Activated CD4-positive, CD25-positive, alpha-beta regulatory T cell treated with anti-CD3 and anti-CD28 coated beads, Interleukin-2, amount 50 U/mL, for 24 hours (primary cell): Measurements from ENCODE around the gene HOXB7.

Source experiments
- ATAC-seq, 2 donors: fragments of 150-1000 bp; cut with Tn5 transposase; one replicate each; pipeline ENCODE4 v1.10.0; 2021; ENCODE audit warnings: mild to moderate bottlenecking in 1 of 2, moderate library complexity in 1 of 2

The HOXB7 gene

DNA sequence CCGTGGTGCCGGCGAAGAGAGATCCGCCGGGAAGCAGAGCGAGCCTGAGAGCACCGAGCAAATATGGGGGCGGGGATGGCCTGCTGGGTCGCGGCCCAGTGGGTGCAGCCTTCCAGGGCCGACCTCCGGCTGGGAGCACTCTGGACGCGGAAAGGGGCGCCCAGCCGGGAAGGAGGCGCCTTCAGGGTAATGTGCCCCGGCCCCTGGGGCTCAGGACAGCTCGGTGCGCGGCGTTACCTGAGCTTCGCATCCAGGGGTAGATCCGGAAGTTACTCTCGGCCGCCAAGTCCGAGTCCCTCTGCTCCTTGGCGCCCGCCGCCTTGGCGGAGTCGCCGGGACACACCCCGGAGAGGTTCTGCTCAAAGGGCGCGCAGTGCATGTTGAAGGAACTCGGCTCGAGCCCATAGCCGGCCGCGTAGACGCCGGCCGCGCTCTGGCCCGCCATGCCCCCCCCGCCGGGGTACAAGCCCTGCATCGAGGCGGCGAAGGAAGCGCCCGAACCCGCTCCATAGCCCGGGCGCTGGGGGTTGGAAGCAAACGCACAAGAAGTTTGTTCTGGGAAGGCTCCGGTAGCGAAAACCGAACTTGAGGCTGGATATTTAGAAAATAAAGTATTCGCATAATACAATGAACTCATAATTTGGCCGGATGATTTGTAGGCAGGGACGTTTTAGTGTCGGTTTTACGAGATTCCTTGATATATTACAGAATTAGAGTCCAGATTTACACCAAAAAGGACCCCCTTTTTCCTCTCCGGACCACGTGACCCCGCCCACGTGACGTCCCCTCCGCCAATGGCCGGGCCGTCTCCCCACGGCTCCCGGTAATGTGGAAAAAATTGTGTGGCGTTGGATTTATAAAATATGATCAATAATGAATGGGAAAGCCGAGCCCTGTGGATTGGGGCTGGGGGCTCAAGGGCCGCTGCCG is at the start of gene HOXB7:
Gene HOXB7, minus strand, starts transcription at position 736 of the 930 bp plus-strand sequence. Its CDS starts 99 bp downstream, at position 637.
- ATAC-seq: peak; percentile 30 to 40

DNA sequence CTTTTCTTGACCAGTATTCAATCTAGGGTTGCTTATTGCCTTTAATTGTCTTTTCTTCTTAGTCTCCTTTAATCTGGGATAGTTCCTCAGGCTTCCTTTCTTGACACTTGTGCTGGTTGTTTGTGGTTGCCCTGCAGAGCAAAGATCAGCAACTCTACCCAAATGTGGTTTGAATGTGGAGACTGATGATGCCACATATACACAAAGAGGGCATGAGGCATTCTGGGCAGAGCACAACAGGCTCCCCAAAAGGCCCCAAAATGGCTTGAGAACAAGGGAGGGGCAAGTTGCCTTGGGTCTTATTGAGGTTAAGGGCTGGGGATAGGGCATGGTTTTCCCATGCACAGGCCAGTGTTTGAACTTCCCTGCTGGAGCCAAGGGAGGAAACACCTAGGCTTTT is 45.1 kb upstream of the HOXB7 start:
- ATAC-seq: no peak

DNA sequence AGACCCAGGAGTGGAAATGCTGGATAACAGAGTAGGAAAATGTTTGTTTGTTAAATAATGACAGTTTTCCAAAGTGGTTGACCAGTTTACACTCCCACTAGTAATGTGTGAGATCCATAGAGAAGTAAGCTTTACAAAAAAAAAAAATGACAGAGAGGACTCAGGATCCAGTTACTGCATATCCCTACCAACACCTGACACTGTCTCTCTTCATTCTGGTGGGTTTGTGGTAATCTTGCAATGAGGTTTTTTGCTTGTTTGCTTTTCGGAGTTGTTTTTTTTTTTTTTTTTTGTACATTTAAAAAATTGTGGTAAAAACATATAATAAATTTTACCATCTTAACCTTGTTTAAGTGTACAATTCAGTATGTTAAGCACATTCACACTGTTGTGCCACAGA is 38.9 kb upstream of the HOXB7 start:
- no peak for ATAC-seq

- ATAC-seq: no peak
Observed at GRCh38 chr17:48647963-48648245, 37.1 kb upstream of the HOXB7 start.

GRCh38 chr17:48647103-48647962 is 36.5 kb upstream of the HOXB7 start:
- peak in 1 of 2 donors; percentile 19 for ATAC-seq

GRCh38 chr17:48646183-48647102 is 35.6 kb upstream of the HOXB7 start:
- ATAC-seq: peak; percentile 49 to 67

DNA sequence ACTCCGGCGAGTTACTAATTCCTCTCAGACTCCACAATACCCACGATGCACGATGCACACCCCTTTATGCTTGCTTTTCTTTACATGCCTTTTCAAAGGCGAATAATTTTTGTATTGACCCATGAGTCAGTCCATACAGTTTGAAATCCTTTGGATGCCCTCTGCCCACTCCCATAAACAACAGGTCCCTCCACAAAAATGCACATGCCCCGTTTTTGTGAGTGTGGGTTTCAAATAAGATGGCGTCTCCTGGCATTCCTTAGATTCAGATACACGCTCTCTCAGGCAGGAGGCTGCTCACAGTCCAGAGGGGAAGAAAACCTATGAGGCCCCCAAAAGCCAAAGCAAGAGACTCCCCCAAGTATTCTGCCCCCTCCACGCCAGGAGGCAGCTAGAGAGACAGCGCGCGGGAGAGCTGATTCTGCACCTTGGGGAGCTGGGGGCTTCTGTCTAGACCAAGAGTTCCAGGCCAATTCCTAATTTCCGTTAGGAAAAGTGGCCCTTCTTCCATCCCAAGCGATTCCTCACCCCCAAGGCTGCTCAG is 34.9 kb upstream of the HOXB7 start:
- ATAC-seq: no peak

GRCh38 chr17:48644910-48645557 is 34.2 kb upstream of the HOXB7 start:
- ATAC-seq: no peak

DNA sequence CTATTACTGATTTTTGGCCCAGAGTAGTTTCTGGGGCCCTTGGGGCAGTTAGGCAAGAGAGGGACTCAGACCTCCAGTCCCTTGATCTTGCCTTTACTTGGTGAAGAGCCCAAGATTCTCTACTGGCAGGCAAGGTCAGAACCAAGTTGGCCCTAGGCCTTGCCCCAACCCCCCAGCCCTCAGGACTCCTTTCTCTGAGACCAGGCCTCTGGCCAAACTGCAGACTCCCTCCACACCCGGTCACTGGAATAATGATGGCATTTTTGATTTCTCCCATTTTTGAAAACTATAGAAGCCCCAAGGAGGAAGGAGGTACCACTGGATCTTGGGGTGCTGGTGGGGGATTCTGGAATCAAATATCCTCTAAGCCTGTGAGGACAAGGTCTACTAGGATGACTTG is 33.3 kb upstream of the HOXB7 start:
- ATAC-seq: no peak

GRCh38 chr17:48643697-48644012 is 32.8 kb upstream of the HOXB7 start:
- no peak for ATAC-seq

GRCh38 chr17:48642843-48643696 is 32.3 kb upstream of the HOXB7 start:
- no peak for ATAC-seq

DNA sequence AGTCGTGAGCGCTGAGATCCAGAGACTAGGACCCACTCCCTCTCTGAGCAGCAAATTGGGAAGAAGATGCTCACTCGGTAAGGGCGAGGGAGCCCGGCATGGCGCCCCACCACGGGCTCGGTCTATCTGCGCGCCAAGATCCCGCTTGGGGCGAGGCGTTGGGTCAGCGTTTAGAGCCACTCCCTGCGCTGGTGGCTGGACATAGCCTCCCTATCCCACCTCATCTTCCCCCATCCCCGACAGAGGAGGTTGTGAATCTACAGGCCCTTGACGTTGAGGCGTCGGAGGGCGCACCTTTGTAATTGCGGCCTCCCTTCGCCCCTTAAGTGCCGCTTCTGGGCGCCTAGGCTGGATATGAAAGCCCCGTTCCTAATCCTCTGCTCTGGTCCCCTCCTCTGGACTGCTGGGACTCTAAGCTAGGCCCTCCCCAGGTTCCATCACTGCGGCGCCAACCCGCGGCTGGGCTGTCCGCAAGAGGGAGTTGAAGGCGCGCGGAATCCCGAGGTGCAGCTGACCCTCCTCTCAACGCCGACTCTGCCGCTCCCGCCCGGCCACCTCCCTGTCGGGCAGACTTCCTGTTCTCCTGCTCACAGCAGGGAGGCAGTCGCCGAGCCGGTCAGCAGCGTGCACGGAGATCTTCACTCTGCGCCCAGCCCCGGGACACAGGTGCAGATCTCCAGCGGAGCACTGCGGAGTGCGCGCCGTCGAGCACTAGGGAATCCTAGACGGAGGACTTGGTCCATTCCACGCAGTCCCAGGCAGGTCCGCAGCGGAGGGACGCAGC is 31.4 kb upstream of the HOXB7 start:
- no peak for ATAC-seq

DNA sequence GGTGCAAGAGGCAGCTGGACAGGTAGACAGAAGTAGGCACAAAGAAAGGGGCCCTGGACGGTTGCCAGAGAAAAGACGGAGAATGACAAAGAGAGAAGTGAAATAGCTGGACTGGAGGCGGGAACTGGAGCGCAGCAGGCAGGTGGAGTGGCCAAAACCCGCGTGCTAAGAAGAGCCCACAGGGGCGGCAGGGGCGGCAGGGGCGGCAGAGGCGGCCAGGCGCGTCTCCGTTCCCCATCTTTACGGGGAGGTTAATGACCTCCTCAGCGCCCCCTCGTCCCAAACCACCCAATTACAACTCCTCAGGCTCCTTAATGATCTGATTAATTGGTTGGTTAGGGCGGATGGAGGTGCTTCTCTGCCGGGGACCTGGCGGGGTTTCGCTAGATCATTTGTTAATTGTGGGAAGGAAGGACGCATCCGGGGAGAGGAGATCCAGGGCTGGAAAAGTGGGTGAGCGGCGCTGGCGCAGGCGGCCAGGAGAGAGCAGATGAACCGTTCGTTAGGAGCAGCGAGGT is 30.8 kb upstream of the HOXB7 start:
- ATAC-seq: no peak

- no peak for ATAC-seq
Observed at GRCh38 chr17:48640858-48641180, 30.0 kb upstream of the HOXB7 start.

DNA sequence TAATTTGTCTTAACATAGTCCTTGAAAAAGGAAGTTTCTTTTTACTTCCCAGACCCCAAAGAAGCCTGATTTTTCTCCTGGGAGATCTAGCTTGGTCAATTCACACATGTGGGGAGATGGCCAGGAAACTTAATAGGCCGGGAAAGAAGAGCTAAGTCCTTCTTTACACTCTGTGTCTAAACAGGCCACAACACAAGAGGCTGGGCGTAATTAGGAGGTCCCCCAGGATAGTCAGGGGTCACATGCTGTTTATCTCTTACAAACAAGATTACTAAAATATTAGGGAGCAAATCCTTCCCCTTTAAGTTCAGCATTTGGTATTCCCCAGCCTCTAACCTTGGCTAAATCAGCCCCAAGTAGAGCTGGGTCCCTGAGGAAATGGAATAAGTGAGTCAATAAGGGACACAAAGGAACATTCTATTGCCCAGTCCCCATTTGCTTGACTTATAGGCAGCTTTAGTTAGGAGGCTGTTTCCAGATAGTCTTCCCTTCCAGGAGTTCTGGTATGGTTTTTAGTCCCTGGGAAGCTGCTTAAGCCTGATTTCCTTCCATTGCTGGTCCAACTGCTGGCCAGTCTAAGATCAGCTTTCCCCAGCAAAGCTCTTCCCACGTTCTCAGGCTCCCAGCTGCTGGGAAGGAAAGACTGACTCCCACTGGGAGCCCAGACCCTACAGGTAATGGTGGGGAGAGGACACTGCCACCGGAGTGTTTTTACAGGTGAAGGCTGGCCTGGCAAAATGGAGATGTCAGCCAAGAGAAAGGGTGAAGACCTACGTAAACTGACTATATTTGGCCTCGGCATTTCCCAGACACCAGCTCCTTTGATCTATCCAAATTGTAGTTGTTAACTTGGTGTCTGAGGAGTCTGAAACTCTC is 29.4 kb upstream of the HOXB7 start:
- no peak for ATAC-seq

GRCh38 chr17:48639136-48639535 is 28.3 kb upstream of the HOXB7 start:
- ATAC-seq: no peak

- ATAC-seq: no peak
Observed at GRCh38 chr17:48637323-48638260, 26.8 kb upstream of the HOXB7 start.
